GM13977 (cell line): ENCODE measurements around the gene SPEG.
A peak's percentile ranks its signal among the peaks of the same experiment; 100 is the strongest.

Source experiments
- DNase-seq: peaks from one replicate; pipeline ENCODE4 v3.0.0; 2012; ENCODE audit warnings: low spot score
- CTCF ChIP-seq: IDR thresholded peaks from 2 replicates; pipeline ENCODE4 v1.5.1; 2012; ENCODE audit warnings: mild to moderate bottlenecking, control low read depth; ENCODE audit not compliant: insufficient read depth; ENCODE audit errors: extremely low read depth, missing control alignments
- in situ Hi-C: fragments of 300-500 bp; cut with MboI; formaldehyde crosslinking; loops from one replicate; pipeline ENCODE4 v1.12.0; 2022; ENCODE audit warnings: low sequenced_read_pairs, low pct_unique_long_range_greater_than_20kb, mixed read lengths, inconsistent platforms; ENCODE audit not compliant: unreplicated experiment

Gene SPEG

GRCh38 chr2:219437690-219438206 is 3.1 kb downstream of the SPEG start:
- DNase-seq = no peak
- in situ Hi-C loops = no loop called here
- no peak for TF ChIP-seq CTCF

- in situ Hi-C loops = no loop called here
- DNase-seq = no peak
- TF ChIP-seq CTCF = no peak
These were observed 3.8 kb downstream of the SPEG start for GRCh38 chr2:219438453-219438852.

- no peak for TF ChIP-seq CTCF
- no peak for DNase-seq
- in situ Hi-C loops = no loop called here
These were observed 4.9 kb downstream of the SPEG start for GRCh38 chr2:219439506-219439905.

DNA sequence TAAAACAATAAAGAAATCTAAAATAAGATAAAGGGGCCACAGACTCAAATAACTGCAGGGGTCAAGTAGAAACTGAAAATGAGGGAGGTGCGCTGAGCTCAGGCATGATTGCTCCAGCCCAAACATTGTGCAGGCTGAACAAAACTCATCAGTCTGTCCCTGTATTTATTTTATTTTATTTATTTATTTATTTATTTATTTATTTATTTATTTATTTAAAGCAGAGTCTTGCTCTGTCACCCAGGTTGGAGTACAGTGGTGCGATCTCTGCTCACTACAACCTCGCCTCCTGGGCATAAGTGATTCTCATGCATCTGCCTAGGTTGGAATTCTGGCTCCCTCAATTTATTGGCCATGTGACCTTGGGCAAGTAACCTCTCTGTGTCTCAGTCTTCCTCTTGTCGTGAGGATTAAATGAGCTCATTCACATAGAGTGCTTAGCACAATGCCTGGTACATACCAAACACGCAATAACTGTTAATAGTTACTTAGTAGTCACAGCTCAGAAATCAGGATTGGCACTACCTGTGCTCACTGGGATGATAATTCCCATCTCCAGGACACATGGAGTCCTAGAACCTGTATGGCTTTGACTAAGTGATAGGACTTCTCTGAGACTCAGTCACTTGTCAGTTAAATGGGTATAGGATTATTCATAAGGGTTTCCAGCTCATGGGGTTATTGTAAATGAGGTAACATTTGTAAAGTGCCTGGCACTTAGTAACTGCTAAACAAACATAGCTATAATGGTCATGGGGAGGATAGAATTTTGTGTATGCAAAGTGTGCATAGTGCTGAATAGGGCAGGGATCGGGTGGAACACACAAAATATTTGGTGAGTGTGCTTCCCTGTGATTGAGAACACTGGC is 6.0 kb downstream of the SPEG start:
- no peak for DNase-seq
- in situ Hi-C loops = no loop called here
- no peak for TF ChIP-seq CTCF

GRCh38 chr2:219441451-219442255 is 7.0 kb downstream of the SPEG start:
- TF ChIP-seq CTCF = no peak
- DNase-seq = peak; percentile 86
- in situ Hi-C loops = no loop called here

DNA sequence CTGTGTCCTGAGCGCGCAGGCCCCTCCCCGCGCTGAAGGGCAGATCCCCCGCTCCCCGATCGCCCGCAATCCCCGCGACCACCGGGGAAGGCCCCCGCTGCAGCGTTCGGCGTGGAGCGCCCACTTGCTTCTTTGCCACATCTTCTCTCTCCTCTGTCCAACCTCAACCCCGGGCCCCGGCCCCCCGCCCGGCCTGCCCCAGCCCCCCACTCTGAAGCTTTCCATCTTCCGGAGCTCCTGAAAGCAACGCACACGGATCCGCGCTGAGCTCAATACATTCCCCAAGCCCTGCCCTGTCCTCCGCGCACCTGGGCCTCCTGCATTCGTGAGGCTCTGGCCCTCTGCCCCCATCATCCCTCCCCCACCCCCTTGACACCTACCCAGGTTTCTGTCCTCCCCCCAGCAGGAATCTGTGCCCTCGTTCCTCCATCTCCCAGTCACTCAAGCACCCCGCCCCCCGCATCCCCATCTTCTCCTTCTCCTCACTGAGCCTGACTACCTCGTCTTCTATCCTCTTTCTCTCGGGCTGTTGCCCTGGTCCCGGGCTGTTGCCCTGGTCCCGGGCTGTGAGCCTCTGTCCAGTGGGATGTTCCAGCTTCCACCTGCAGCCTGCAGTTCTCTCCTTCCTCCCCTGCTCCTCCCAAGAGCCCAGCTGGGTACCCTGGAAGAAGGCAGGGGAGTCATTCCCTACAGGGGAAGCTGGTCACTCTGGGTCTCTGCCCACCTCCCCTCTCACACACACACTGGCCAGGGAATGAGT is 7.8 kb downstream of the SPEG start:
- no peak for TF ChIP-seq CTCF
- in situ Hi-C loops = no loop called here
- DNase-seq = no peak
